Prostate gland (tissue), 2 donors: ENCODE results near the gene LZTS2.

Experiments used
- CTCF ChIP-seq, 4 experiments: fragments of 200-600 bp in 2 of 4; fragments of 450-650 bp in 2 of 4; sonication (generic) in 2 of 4; IDR thresholded peaks; 1 replicate in 3 of 4; 2 replicates in 1 of 4; pipeline ENCODE4 v1.5.1; 2016 to 2019; ENCODE audit warnings: antibody characterized with exemption in 4 of 4, mild to moderate bottlenecking in 2 of 4, moderate library complexity in 2 of 4
- POLR2A ChIP-seq: fragments of 450-650 bp; IDR thresholded peaks from one replicate; pipeline ENCODE4 v1.6.1; 2016; ENCODE audit warnings: antibody characterized with exemption, mild to moderate bottlenecking

DNA sequence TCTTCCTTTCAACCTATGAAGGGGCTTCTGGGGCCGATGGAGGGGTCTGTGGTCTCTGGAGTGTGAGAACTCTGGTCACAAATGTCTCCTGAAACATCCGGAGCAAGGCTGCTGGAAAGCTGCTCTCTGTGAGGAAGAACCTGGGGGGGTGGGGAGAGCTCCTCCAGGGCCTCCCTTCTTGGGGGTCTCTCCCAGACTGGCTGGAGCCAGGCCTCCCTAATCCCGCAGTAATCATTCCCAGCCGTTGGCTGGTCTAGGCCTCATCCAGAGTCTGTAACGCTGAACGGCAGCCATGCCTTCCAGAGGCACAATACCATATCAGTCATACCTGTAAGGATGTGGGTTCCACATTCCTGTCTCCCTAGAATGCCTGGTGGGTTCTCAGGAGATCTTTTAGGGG lies 4.4 kb upstream of the LZTS2 start:
- TF ChIP-seq CTCF (IDR thresholded peaks at IDR 0.05) (no peak), POLR2A (no peak)
